Ovary (tissue), 3 donors: ENCODE data around the gene FAM90A26.
"Not testable (repeated sequence)": the region's sequence is repeated elsewhere in the genome, so short reads cannot be mapped to it uniquely, and the experiment has no call there.

ENCODE experiments used
- POLR2A ChIP-seq: fragments of 450-650 bp; IDR thresholded peaks from one replicate; pipeline ENCODE4 v1.6.1; 2017; ENCODE audit warnings: antibody characterized with exemption, mild to moderate bottlenecking, moderate library complexity
- TF ChIP-seq, protein P1 (sequence below), 3 donors: fragments of 450-650 bp in 2 of 3; fragments of 200-600 bp in 1 of 3; IDR thresholded peaks; one replicate each; pipeline versions ENCODE4 v1.5.1 to v1.8.0; 2016 to 2022; ENCODE audit warnings: antibody characterized with exemption in 3 of 3, mild to moderate bottlenecking in 1 of 3
- donor health status: DM: no; HTN: no; CAD: no.

DNA sequence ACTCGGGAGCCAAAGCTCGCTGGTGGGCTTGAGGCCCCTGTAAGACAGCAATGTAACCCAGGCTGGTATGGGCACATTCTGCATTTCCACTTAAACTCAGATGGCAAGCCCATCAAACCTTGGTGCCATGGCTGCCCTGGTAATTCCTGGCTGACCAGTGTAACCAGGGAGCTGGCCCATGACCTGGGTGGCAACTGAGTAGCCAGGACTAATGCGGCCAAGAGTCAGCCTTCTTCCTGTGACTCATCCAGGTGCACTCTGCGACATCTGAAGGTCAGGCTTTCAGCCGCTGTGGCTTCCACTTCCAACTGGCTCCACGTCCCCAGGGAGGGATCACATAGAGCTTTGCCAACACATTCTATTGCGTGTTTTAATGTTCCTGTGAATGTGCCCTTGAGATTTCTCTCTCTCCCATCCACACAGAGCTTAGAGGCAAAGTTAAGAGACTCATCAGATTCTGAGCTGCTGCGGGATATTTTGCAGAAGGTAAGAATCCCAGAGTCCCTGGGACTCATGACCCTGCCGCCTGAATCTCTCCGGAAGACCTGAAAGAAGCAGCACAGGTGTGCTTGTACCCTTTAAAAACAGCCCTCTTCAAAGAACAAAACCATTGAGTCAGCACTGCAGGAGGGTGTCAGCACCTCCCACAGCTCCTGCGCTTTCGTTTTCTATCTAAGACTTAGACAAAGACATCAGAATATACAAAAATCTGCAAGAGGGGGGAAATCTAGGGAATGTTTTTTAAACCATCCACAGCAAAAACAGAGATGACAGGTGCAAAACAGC is 14.9 kb upstream of the FAM90A26 start:
- TF ChIP-seq, protein P1, sequence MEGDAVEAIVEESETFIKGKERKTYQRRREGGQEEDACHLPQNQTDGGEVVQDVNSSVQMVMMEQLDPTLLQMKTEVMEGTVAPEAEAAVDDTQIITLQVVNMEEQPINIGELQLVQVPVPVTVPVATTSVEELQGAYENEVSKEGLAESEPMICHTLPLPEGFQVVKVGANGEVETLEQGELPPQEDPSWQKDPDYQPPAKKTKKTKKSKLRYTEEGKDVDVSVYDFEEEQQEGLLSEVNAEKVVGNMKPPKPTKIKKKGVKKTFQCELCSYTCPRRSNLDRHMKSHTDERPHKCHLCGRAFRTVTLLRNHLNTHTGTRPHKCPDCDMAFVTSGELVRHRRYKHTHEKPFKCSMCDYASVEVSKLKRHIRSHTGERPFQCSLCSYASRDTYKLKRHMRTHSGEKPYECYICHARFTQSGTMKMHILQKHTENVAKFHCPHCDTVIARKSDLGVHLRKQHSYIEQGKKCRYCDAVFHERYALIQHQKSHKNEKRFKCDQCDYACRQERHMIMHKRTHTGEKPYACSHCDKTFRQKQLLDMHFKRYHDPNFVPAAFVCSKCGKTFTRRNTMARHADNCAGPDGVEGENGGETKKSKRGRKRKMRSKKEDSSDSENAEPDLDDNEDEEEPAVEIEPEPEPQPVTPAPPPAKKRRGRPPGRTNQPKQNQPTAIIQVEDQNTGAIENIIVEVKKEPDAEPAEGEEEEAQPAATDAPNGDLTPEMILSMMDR (IDR thresholded peaks at IDR 0.05) = not testable (repeated sequence)
- not testable (repeated sequence) for TF ChIP-seq POLR2A
